Measurements from ENCODE around the gene POU6F2. TPM values are rescaled to one million over a fixed set of nuclear protein-coding genes. Genes with fewer than 3 reads are reported as not detected.

Gene POU6F2
- total and polyA plus RNA-seq, 2 of the 4 experiments (the other 2 are of a cell fraction): not detected

DNA sequence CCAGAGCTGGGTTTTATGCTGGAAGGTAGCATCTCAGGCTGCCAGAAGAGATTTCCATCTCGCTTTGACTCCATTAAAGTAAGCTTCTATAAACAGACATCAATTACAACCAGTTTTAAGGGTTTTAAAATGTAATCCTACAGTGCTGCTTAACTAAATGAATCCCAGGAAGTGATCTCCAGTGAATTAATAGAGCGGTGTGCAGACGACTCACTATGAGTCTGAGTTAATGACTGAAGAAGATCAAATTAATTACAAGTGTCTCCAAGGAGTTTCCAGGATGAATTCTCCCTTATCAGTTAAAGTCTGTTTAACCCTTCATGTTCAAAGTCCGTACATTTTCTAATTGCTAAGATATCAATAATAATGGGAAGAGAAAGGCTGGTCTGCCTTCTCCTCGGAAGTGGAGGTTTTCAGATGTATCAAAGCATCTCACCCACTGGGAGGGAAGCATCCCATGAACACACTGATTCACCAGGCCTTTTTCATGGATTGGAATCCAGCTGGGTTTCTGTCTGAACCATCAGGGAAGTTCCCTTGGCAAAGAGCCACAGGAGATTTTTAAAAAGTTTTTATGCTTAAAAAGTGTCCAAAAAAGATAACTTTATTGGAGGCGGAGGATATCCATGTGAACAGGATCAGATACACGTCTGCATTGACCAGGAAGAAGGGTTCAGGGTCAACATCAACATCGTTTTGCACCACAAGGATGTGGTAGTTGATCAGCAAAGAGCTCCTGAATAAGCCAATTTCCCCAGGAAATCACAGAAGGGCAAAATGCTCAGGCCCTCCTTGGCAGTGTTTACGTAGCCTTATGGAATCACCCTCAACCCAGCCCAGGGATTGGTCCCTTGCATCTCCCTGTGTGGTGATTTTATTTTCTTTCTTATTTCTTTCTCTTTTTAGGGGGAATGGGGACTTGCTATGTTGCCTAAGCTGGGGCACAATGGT, 288.2 kb downstream of the POU6F2 start:
- H3K9me1 ChIP-seq (ENCODE audit: insufficient read depth, low read length): no peaks in the 10 kb centered on the region
- WGBS, 2 experiments (ENCODE audit: extremely low coverage in 2 of 2, insufficient read length in 1 of 2): 23% methylated on average over 3 of the region's 9 CpGs; no CpG with 5 or more reads in 1 of the 2 experiments
- no peak overlapping the region for H3K27ac ChIP-seq (ENCODE audit: insufficient read depth, low read length)
- H3K36me3 ChIP-seq (ENCODE audit: control insufficient read depth, insufficient read depth, low read length): no peaks in the 10 kb centered on the region
- H4K20me1 ChIP-seq (ENCODE audit: insufficient read depth, low read length): no peaks in the 10 kb centered on the region
- H3K4me2 ChIP-seq (ENCODE audit: low read depth, low read length): no peak overlapping the region
- dilution Hi-C loops (cut with HindIII; ENCODE audit: low sequenced_read_pairs, unreplicated experiment) (no loop called here), intact Hi-C loops (cut with micrococcal nuclease) (no loop called here), in situ Hi-C loops (cut with MboI; ENCODE audit: low sequenced_read_pairs) (no loop called here)
- no peak overlapping the region for H3K18ac ChIP-seq (ENCODE audit: low read depth, low read length)
- ATAC-seq (ENCODE audit: low read depth): no peak
- no peak overlapping the region for H2AFZ ChIP-seq (replicated peaks; ENCODE audit: low read length, poor library complexity)
- H2AK9ac ChIP-seq (replicated peaks; ENCODE audit: low read depth, low read length, poor library complexity): no peak overlapping the region
- no TSS peak for BruUV-seq (replicated peaks)
- H3K4me1 ChIP-seq (ENCODE audit: control insufficient read depth, insufficient read depth, low read length): no peaks in the 10 kb centered on the region
- DNase-seq: no peak
- H2BK15ac ChIP-seq (ENCODE audit: low read depth, low read length): no peak overlapping the region
- H2BK20ac ChIP-seq (ENCODE audit: low read depth, low read length): no peak overlapping the region
- no peak overlapping the region for H2BK120ac ChIP-seq (ENCODE audit: low read depth, low read length)
- no peak overlapping the region for H4K5ac ChIP-seq (ENCODE audit: low read depth, low read length)
- ChIA-PET CTCF (no interaction called here), POLR2A (ENCODE audit: unreplicated experiment) (no interaction called here)
- no peak overlapping the region for H3K14ac ChIP-seq (replicated peaks; ENCODE audit: low read depth, low read length)
- no peak overlapping the region for H4K91ac ChIP-seq (ENCODE audit: insufficient read depth, low read depth, low read length)
- H4K8ac ChIP-seq (ENCODE audit: low read depth in 2 of 2, low read length in 2 of 2): no peak overlapping the region
- no peak overlapping the region for H3K9ac ChIP-seq (ENCODE audit: low read depth, low read length)
- no peak for TF ChIP-seq SMC3 (IDR thresholded peaks at IDR 0.05; ENCODE audit: low read depth, low read length)
- TF ChIP-seq, protein P1, sequence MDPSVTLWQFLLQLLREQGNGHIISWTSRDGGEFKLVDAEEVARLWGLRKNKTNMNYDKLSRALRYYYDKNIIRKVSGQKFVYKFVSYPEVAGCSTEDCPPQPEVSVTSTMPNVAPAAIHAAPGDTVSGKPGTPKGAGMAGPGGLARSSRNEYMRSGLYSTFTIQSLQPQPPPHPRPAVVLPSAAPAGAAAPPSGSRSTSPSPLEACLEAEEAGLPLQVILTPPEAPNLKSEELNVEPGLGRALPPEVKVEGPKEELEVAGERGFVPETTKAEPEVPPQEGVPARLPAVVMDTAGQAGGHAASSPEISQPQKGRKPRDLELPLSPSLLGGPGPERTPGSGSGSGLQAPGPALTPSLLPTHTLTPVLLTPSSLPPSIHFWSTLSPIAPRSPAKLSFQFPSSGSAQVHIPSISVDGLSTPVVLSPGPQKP (IDR thresholded peaks at IDR 0.05; ENCODE audit: borderline replicate concordance, low read depth, low read length): no peak
- TF ChIP-seq, protein P2, sequence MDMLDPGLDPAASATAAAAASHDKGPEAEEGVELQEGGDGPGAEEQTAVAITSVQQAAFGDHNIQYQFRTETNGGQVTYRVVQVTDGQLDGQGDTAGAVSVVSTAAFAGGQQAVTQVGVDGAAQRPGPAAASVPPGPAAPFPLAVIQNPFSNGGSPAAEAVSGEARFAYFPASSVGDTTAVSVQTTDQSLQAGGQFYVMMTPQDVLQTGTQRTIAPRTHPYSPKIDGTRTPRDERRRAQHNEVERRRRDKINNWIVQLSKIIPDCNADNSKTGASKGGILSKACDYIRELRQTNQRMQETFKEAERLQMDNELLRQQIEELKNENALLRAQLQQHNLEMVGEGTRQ (IDR thresholded peaks at IDR 0.05; ENCODE audit: low read depth, low read length): no peak
- H3K9me3 ChIP-seq (ENCODE audit: control insufficient read depth, insufficient read depth, low read length): no peaks in the 10 kb centered on the region
- no peak overlapping the region for H2BK5ac ChIP-seq (ENCODE audit: low read depth, low read length, poor library complexity, severe bottlenecking)
- no peak overlapping the region for H3K4me3 ChIP-seq (ENCODE audit: insufficient read depth, low read depth, low read length)
- H3K56ac ChIP-seq (ENCODE audit: extremely low read depth, insufficient read depth, low read length): no peak overlapping the region
- no peak overlapping the region for H3K4ac ChIP-seq (ENCODE audit: low read depth, low read length)
- H2AK5ac ChIP-seq (ENCODE audit: low read depth, low read length): no peak overlapping the region
- no peaks in the 10 kb centered on the region for H3K27me3 ChIP-seq (ENCODE audit: control insufficient read depth, insufficient read depth, low read length)
- no peaks in the 10 kb centered on the region for H3K79me1 ChIP-seq (ENCODE audit: low read depth in 1 of 2, low read length in 2 of 2)
- no peak overlapping the region for H3K23ac ChIP-seq (ENCODE audit: low read depth, low read length)

Measured in IMR-90 (cell line).